Right lung (tissue), 5 donors: ENCODE results near the gene XCL1. TPM values are rescaled to one million over a fixed set of nuclear protein-coding genes. Genes with fewer than 3 reads are reported as not detected.
"Not testable (repeated sequence)": the region's sequence is repeated elsewhere in the genome, so short reads cannot be mapped to it uniquely, and the experiment has no call there.

Experiments
- DNase-seq, 2 donors: peaks; one replicate each; pipeline ENCODE4 v3.0.0-alpha.2; 2013
- polyA plus RNA-seq, 5 donors: library from polyadenylated mRNA; unstranded; fragments of 120-200 nt; gene quantifications; one replicate each; pipeline versions ENCODE4 v1.2.1 to v1.2.3, GENCODE V29; 2013; ENCODE audit warnings: inconsistent platforms in 1 of 5, low replicate concordance in 1 of 5; ENCODE audit not compliant: insufficient read length in 5 of 5, insufficient read depth in 1 of 5

XCL1 gene
- polyA plus RNA-seq, 5 donors, result 0.19 to 0.65 (median 0.38) TPM; not detected in 1

DNA sequence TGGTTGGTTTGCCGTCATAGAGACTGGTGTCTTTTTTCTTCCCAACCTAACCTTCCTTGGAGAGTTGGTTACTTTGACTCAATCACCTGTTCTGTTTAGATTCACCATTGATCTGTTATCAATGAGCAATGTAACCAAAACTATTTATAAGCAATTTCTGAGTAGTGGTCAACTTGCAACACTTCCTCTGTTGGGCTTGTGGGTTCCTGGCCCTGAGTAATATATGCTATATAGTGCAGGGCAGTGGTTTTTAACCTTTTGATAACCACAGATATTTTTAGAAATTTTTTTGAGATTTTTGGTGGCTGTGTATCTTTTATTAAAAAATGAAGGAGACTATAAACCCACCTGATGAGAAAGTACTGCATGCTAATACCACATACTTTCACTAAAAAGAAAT lies 9.4 kb upstream of the XCL1 start:
- DNase-seq, result no peak

DNA sequence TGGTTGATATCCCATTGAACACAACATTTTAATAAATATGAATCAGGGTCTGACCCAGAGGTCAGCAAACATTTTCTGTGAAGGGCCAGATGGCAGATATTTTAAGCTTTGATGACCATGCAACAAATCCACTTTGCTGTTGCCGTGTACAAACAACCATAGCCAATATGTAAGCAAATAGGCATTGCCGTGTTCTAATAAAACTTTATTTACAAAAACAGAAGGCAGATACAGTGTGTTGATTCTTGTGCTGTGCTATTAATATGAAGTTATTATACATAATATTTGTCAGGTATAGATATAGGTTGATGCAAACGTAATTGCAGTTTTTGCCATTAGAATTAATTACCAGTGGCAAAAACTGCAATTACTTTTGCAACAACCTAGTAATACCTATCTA lies 8.8 kb upstream of the XCL1 start:
- DNase-seq, result no peak

DNA sequence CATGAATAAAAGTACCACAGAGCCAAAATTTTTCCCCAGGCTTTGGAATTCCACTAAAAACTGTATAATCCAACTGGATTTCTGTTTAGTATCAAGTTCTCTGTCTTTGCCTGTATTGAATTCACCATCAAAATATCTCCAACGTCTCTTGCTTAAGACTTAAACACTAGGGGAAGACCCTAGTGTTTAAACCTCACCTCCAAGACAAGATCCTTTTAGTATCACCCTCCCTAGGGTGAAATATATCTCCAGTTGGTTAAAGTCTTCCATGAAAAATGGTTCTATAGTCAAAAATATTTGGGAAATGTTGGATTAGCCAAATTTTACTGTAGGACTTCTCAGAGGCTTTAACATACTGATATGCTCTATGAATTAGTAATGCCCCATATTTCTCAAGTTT lies 8.1 kb upstream of the XCL1 start:
- no peak for DNase-seq

DNA sequence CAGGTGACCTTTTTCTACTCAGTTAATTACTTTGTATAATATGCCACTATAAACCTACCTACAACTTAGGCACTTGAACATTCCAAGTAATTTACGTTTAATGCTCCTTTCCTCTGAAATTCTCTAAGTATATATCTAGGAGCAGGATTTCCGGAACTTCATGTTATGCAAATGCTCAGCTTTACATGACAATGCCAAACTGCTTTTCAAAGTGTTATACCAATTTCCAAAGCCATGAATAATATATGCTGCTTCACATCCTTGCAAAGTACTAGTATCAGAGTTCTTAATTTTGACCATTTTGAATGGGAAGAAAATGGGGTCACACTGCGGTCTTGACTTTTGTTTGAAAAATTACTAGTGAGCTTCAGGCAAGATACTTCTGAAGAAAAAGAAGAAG lies 5.8 kb upstream of the XCL1 start:
- no peak for DNase-seq

DNA sequence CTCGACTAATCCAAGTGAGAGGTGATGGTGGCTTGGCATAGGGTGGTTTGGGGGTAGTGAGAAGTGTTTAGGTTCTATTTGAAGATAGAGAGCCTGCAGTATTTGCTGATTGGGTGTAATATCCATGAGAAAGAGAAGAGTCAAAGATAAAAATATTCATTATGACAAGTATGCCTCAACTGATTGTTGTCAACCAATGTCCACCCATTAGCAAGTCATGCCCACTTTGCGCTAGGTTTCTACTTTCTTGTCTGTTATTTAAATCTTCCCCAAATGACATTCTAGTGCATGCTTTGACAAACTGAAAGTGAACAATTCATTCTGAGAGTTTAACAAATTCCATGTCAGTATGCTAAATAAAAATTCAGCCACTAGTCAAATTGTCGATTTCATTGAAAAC lies 3.8 kb upstream of the XCL1 start:
- DNase-seq, result no peak

DNA sequence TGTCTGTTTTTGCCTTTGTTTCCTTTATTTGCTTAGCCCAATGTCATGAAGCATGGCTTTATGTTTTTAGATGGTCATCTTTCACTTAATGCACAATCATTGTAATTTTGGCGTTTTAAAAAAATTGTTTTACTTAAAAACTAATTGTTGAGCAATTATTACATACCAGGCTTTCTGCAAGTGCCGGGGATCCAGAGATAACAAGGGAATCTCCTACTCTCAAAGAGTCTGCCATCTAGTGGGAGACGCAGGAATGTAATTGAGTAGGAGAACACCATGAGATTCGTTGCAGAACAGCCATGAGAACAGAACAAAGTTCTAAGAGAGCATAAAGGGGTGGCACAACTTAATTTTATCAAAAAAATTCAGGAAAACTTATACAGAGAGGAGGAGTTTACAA lies 2.2 kb upstream of the XCL1 start:
- peak in 1 of 2 donors; percentile 1 for DNase-seq

DNA sequence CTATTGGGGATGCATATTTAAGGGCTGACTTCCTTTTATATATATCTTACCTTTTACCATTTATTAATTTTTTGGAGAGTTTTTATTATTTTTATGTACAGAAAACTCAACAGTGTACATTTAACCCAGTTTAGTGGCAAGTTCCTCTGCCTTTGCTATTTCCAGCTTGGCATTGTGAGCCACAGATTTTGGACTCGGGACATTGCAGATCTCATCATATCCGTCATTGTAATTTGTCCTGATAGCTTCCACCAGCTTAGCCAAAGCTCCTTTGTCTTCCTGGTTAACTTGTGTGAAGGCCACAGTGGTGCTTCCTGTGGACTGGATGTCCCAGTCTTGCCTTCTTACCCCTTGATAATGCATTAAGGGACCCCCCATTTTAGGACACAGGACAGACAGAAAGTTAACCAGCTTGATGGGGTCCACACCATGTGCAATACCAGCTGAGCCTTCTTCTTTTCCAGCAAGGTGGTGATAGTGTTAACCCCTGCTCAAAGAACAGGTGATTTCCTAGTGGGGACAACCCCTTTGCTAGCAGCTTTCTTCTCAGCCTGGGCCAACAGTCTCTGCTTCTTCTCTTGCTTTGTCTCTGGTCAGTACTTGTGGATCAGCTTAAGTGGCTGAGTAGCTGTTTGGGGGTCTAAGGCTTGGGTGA lies 2.3 kb downstream of the XCL1 start:
- not testable (repeated sequence) for DNase-seq

DNA sequence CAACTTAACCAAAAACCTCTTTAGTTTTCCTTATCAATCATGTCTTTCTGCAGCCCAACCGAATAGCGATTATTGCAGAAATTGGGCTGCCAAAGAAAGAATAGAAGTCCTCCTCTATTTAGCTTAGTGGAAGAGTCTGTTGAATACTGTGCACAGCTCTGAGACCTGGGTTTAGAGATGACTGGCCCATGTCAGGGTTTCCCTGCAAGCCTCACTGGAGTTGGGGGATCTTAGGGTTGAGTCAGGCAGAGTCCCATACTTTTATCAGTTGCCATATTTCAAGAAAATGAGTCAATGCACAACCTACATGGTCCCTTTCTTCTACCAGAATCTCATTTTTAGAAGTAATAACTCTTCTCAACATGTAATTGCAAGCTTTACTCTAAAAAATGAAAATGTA lies 3.9 kb downstream of the XCL1 start:
- not testable (repeated sequence) for DNase-seq

DNA sequence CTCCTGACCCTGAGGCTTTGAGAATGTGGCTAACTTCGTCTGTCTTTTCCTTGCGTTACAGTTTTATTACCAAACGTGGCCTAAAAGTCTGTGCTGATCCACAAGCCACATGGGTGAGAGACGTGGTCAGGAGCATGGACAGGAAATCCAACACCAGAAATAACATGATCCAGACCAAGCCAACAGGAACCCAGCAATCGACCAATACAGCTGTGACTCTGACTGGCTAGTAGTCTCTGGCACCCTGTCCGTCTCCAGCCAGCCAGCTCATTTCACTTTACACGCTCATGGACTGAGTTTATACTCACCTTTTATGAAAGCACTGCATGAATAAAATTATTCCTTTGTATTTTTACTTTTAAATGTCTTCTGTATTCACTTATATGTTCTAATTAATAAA lies 4.6 kb downstream of the XCL1 start:
- DNase-seq, result not testable (repeated sequence)

DNA sequence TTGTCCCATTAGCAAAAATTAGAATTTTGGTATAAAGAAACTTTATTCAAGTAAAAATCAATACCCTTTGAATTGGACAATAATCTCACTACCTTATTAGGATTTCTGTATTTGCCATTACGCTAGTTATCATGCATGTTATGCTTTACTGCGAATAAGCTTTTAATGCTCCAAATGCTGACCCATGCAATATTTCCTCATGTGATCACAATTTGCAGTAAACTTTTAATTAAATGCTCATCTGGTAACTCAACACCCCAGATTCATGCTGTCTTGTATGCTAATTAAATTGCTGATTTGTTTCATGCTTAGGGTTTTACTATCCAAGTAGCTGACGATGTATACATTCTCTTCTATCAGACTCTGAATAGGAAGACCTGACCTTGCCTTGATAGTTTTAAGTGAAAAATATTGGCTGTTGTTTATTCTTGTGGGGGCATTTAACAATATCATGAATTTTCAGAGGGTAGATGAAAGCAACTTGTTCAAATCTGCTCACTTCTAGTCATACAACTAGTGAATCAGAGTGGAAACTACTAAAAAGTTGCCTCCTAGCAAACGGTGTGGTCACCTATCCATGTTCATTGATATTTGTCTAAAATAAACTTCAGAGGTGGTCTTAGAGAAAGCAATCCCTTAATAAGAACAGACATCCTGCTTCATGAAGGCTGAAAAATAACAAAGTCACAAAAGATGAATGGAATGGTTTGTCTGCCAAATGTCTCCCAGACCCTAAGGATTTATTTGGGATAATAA lies 5.6 kb downstream of the XCL1 start:
- DNase-seq, result no peak

DNA sequence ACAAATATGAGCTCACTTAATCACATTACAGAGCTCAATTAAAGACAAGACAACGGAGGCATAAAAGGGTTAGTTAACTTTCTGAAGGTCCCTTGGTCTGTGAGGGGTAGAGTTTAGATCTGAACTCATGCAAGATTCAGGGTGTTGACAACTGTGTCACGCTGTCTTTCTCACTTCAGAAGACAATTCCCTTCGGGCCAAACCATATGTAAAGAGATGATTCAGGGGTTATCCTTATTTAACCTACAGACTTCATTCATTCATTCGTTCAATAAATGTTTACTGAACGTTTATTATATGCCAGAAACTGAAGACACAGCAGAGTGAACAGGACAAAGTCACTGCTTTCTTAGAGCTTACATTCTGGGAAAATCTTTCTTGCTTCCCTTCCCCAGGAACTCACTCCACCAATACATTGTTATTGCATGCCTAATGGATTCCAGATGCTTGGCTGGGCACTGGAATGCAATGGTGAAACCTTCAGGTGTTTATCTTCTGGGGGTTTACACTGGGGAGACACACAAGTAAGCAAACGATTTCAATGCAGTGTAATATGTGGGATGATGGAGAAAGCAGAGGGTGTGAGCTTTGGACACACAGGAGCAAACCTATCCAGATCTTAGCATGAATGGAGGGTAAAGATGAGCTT lies 6.4 kb downstream of the XCL1 start:
- no peak for DNase-seq

DNA sequence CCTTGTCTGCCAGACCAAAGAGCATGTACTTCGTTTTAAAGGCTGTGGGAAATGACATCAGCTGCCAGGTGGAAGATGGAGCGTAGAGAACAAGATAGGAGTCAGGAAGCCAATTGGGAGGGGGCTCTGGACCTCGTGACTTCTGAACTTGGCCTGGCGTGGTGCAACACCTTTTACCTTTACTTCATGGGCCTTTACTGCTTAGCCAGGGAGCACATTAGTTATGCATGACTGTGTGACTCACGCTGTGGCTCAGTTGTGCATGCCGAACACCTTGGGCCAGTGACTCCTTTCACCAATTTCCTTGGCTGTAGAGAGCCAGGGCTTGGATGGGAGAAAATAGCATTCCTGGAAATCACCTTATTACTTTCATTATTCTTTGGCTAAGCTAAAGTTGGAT lies 7.2 kb downstream of the XCL1 start:
- no peak for DNase-seq

DNA sequence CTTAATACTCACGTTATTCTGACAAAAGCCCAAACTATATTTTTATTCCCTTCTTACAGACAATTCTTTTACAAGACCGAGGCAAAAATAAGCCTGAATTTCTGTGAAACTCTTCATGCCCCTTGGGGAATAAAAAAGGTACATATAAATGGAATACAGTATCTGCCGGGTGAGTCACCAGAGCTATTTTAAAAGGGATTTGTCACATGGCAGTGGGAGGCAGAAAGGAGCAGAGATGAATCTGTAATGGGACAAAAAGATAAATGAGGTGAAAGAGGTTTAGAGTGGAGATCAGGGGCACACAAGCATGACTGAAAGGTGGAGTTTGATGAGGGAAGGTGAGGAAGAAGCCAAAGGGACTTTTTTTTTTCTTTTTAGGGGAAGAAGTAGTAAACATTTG lies 8.8 kb downstream of the XCL1 start:
- no peak for DNase-seq

DNA sequence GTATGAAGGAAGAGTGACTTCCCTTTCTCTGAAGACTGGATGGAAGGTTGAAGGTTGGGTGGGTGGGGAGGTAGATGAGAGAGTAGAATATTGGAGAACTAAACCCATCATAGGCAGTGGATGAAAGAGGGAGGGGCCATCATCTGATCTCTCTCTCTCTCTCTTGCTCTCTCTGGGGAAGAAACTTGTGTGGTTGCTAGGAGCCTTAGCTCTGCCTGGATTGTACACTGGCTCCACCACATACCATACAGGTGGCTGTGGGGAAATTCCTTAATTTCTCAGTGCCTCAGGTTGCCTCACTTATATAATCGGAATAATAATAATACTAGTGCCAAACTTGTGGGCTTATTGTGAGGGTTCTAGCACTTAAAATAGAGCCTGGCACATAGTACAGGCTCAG lies 9.5 kb downstream of the XCL1 start:
- DNase-seq, result no peak

DNA sequence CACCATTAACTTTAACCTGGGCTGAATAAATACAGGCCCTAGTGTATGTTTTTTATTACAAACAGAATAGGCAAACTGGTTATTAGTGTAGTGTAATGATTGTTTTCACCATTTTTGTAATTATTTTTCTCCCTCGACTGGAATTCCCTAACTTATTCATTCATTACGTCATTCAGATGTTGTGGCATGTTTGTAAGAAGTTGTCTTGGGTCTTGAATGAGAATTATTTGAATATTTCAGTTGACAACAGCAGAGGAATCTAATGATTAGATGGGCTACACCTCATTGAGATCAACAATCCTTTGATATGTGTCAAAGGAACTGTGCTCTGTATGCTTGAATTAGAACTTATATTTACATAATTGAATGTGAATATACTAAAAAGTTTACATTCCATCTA lies 12.8 kb downstream of the XCL1 start:
- DNase-seq, result no peak

DNA sequence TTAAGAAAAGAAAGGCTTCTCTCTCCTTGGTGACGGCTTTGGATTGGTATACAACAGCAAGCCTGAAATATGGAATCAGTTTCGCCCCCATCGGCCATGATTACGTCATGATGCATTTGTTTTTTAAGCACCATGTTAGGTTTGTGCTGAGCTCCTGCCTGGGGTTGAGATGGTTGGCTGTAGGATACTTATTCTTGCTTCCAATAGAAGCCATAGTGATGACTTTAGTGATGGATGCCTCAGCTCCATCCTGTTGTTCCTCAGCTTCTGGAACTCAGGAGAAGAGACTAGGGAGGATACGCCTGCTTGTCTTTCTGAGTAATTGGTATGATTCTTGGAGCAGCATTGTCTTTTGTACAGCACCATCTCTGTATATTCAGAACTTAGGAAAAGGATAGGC lies 14.7 kb downstream of the XCL1 start:
- DNase-seq, result no peak

DNA sequence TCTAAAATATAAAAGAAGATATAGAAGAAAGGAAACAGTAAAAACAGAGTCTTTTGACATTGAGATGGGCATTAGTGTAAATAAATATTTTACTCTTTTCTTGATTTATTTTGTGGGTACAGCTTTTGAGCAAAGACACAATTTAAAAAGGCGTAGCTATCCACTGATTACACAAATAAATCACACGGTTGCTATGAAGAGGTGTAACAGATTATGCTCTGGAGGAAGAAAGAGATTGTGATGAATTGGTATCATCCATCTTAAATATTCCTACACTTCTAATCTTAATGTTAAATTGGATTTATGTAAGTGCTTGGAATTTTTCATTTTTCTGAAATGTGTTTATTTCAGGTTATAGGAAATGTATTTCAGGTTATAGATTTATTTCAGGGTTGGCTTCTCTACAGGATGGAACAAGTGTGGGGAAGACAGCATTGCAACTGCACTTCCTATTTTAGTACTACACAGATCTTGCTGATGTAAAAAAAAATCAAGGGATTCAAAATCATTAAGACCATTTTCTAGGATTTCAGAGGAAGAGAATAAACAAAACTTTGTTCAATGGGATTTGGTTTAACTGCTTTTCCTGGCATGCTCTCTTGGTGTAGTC lies 15.3 kb downstream of the XCL1 start:
- no peak for DNase-seq

DNA sequence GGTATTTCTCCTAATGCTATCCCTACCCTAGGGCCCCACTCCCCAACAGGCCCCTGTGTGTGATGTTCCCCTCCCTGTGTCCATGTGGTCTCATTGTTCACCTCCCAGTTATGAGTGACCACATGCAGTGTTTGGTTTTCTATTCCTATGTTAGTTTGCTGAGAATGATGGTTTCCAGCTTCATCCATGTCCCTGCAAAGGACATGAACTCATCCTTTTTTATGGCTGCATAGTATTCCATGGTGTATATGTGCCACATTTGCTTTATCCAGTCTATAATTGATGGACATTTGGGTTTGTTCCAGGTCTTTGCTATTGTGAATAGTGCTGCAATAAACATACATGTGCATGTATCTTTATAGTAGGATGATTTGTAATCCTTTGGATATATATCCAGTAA lies 19.0 kb downstream of the XCL1 start:
- DNase-seq, result not testable (repeated sequence)

DNA sequence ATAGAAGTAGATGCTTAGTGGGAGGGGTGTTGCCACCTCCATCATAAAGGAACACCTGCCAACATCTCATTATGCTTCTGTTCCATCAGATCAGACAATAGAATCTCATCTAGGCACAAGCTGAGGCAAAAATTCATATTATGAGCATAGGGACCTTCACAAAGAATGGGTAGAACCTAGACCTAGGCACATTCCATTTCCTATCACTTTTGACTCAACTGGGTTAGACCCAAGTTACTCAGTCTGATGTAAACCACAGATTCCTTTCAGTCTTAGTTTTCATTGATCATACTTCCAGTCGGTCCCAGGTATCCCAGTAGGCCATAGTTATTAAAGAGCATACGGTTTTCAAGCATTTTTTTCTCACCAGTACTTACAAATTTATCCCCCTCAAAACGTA lies 21.7 kb downstream of the XCL1 start:
- no peak for DNase-seq

DNA sequence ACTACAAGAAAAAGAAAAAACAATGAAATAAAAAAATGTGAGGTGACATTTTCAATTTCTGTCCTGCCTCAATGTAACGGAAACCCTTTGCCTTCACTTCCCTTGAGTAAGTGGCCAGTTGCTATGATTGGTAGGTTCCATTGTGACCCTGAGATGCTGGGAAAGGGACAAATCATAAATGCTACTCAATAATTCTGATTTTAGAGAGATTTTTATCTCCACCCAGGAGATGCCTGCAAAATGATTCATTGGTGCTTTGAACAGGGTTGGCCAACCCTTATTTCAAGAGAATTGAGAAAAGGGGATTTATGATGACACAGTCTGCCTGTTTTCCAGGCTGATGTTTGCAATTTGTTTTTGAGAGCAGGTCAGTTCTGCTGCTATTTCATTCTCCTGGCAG lies 22.5 kb downstream of the XCL1 start:
- no peak for DNase-seq

DNA sequence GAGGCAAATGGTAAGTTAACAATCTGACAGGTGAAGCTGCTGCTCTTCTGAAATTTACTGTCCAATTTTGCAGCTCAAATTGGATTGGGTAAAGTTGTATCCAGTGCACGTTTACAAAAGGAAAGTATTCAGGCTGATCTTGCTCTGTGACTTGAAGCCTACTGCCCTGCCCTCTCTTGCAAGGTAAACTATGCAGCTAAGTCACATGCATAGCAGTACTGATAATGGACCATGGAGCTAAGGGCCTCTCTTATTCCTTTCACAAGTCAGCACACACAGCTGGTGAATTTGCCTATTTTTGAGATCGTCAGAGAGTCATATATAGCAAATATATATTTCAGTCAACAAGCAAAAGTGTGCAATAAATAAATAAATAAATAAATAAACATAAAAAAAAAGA lies 23.2 kb downstream of the XCL1 start:
- DNase-seq, result no peak

DNA sequence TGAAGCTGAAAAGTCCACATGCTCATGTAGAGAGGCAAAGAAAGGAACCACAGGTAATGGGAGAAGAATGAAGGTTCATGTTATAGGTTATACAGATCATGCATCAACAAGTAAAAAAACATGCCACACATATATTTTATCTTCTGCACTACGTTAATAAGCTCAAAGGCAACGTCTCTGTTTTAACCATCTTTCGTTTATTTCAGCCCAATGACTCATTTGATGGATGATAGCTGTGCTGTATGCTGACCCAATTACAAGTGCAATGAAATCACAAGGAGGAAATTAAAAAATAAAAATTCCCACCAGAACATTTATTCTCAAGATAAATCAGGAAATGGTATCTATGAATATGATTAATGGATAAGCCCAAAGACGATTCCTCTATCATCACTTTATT lies 24.6 kb downstream of the XCL1 start:
- DNase-seq, result no peak
